HEK293T (cell line): ENCODE measurements around the gene MAFF.

Experiments used
- CTBP1 ChIP-seq: fragments of 450-650 bp; IDR thresholded peaks from 2 replicates; pipeline ENCODE4 v1.6.1; 2016; ENCODE audit warnings: borderline replicate concordance
- SP1 ChIP-seq: fragments of 450-650 bp; IDR thresholded peaks from 2 replicates; pipeline ENCODE4 v1.6.1; 2017

DNA sequence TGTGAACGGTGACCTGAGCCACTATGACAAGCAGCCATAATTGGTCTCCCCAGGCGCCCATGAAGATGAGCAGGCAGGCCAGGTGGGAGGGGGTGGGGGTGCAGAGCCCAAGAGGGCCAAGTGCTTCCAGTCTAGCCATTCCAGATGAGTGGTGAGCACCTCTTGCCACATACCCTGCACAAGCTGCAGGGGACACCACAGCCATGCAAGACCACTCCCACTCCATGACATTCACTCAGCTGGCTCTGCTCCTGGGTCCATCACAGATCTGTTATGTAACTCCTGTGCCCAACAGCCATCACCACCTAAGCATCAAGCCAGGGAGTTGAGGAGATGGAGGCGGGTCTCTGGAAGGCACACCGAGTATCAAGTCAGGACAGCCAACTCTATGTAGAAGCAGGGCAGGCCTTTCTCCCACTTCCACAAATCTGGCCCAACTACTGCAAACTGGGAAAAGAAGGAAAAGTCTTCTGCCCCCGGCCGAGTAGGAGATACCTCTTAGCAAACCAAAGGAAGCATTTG is 62.6 kb downstream of the MAFF start:
- no peak for TF ChIP-seq SP1
- no peak for TF ChIP-seq CTBP1
